A549 (cell line): Measurements from ENCODE around the gene VPS72. TPM values are rescaled to one million over a fixed set of nuclear protein-coding genes. Genes with fewer than 3 reads are reported as not detected.

Source experiments
- ATAC-seq, 2 experiments: fragments of 200-7000 bp in 1 of 2; fragments of >200 bp in 1 of 2; cut with Nextera tagmentation in 1 of 2; cut with Tn5 transposase in 1 of 2; 3 replicates each; pipeline versions ENCODE4 v1.8.0 to v1.9.1; 2018 to 2020; ENCODE audit warnings: mild to moderate bottlenecking in 1 of 2, moderate library complexity in 1 of 2
- CTCF ChIA-PET: fragments of 300-600 bp; sonication (Branson Sonifier 250); formaldehyde crosslinking; extraction: SDS; loops from one replicate; lab custom pipeline; 2021; ENCODE audit warnings: antibody characterized with exemption, inconsistent platforms; lab: Yijun Ruan, JAX
- POLR2A ChIA-PET: fragments of 350-600 bp; formaldehyde crosslinking; extraction: SDS; loops from one replicate; lab custom pipeline; 2021; ENCODE audit warnings: antibody characterized with exemption, inconsistent platforms; lab: Yijun Ruan, JAX
- DNase-seq, 2 experiments: peaks; one replicate each; pipeline versions ENCODE4 v3.0.0 to v3.0.0-alpha.2; 2011 to 2016; ENCODE audit warnings: low read depth in 1 of 2, low spot score in 1 of 2
- FAIRE-seq: peaks from 2 replicates; lab custom pipeline; 2011; peaks lifted over from hg19 to GRCh38; lab: Jason Lieb, UNC
- H3K27ac ChIP-seq, 2 experiments: fragments of >200 bp; sonication (Bioruptor Twin); formaldehyde crosslinking; 3 replicates each; pipeline ENCODE4 v1.5.1; 2016 to 2017
- H3K4me1 ChIP-seq: fragments of >200 bp; sonication (Bioruptor Twin); formaldehyde crosslinking; 3 replicates; pipeline ENCODE4 v1.6.1; 2016
- H3K4me2 ChIP-seq: fragments of >200 bp; sonication (Bioruptor Twin); formaldehyde crosslinking; 3 replicates; pipeline ENCODE4 v1.6.1; 2016
- H3K4me3 ChIP-seq: fragments of >200 bp; sonication (Bioruptor Twin); formaldehyde crosslinking; 3 replicates; pipeline ENCODE4 v1.5.1; 2016
- H3K9me3 ChIP-seq: fragments of >200 bp; sonication (Bioruptor Twin); formaldehyde crosslinking; 3 replicates; pipeline ENCODE4 v1.6.1; 2016
- CEBPB ChIP-seq, 2 experiments: fragments of >200 bp in 1 of 2; sonication (Bioruptor Twin) in 1 of 2; formaldehyde crosslinking in 1 of 2; IDR thresholded peaks; 2 replicates each; pipeline ENCODE4 v1.6.1; 2012 to 2016
- E2F6 ChIP-seq: IDR thresholded peaks from 2 replicates; pipeline ENCODE4 v1.6.1; 2012; ENCODE audit warnings: low read depth, borderline replicate concordance
- EHF ChIP-seq: fragments of 250-450 bp; sonication (Bioruptor Pico); IDR thresholded peaks from 2 replicates; pipeline ENCODE4 v1.5.0; 2020; ENCODE audit warnings: mild to moderate bottlenecking
- FOSB ChIP-seq: fragments of 250-450 bp; sonication (Bioruptor Pico); IDR thresholded peaks from 2 replicates; pipeline ENCODE4 v1.5.0; 2020; ENCODE audit warnings: mild to moderate bottlenecking, moderate library complexity
- HDAC2 ChIP-seq: fragments of 200-600 bp; sonication (generic); IDR thresholded peaks from 2 replicates; pipeline ENCODE4 v1.6.1; 2016
- HEYL ChIP-seq: fragments of 250-450 bp; sonication (Bioruptor Pico); IDR thresholded peaks from 2 replicates; pipeline ENCODE4 v1.8.0; 2021; ENCODE audit warnings: mild to moderate bottlenecking, moderate library complexity
- HOXA7 ChIP-seq: fragments of 250-450 bp; sonication (Bioruptor Pico); IDR thresholded peaks from 2 replicates; pipeline ENCODE4 v1.5.0; 2020; ENCODE audit warnings: mild to moderate bottlenecking, moderate library complexity
- HOXB13 ChIP-seq: fragments of 250-450 bp; sonication (Bioruptor Pico); IDR thresholded peaks from 2 replicates; pipeline ENCODE4 v1.5.0; 2020; ENCODE audit warnings: low read depth, mild to moderate bottlenecking, moderate library complexity
- JUN ChIP-seq, 2 experiments: fragments of >200 bp; sonication (Bioruptor Twin); formaldehyde crosslinking; IDR thresholded peaks; 2 replicates in 1 of 2; 3 replicates in 1 of 2; pipeline ENCODE4 v1.6.1; 2016 to 2017
- KDM5A ChIP-seq: fragments of 200-600 bp; sonication (generic); IDR thresholded peaks from 2 replicates; pipeline ENCODE4 v1.6.1; 2016; ENCODE audit warnings: antibody characterized with exemption, mild to moderate bottlenecking
- NFE2L2 ChIP-seq: fragments of 150-350 bp; conservative IDR thresholded peaks from 2 replicates; pipeline ENCODE4 v1.6.1; 2014; ENCODE audit warnings: low read length
- PHF8 ChIP-seq: fragments of 200-600 bp; sonication (generic); IDR thresholded peaks from 2 replicates; pipeline ENCODE4 v1.6.1; 2016; ENCODE audit warnings: low read depth, mild to moderate bottlenecking, antibody characterized with exemption, moderate library complexity, borderline replicate concordance
- POLR2AphosphoS2 ChIP-seq: conservative IDR thresholded peaks from 2 replicates; pipeline ENCODE4 v1.6.1; 2012; ENCODE audit warnings: low read length, improper control_type of control experiment, inconsistent platforms
- RAD21 ChIP-seq, 2 experiments: fragments of >200 bp in 1 of 2; sonication (Bioruptor Twin) in 1 of 2; formaldehyde crosslinking in 1 of 2; IDR thresholded peaks in 1 of 2; conservative IDR thresholded peaks in 1 of 2; 2 replicates in 1 of 2; 3 replicates in 1 of 2; pipeline ENCODE4 v1.6.1; 2012 to 2018; ENCODE audit warnings: inconsistent platforms in 1 of 2
- RCOR1 ChIP-seq: fragments of 150-350 bp; IDR thresholded peaks from 2 replicates; pipeline ENCODE4 v1.6.1; 2014; ENCODE audit warnings: antibody characterized with exemption, low read length, low read depth
- REST ChIP-seq: fragments of 200-600 bp; sonication (generic); IDR thresholded peaks from 2 replicates; pipeline ENCODE4 v1.6.1; 2016; ENCODE audit warnings: antibody characterized with exemption, mild to moderate bottlenecking, moderate library complexity
- TFCP2L1 ChIP-seq: fragments of 250-450 bp; sonication (Bioruptor Pico); IDR thresholded peaks from 2 replicates; pipeline ENCODE4 v1.5.0; 2021; ENCODE audit warnings: mild to moderate bottlenecking
- ZSCAN20 ChIP-seq: fragments of 250-450 bp; sonication (Bioruptor Pico); IDR thresholded peaks from 2 replicates; pipeline ENCODE4 v1.8.0; 2022; ENCODE audit warnings: mild to moderate bottlenecking, moderate library complexity
- WGBS: methylation state at CpG from one replicate; pipeline ENCODE4 v1.1.6; 2017; ENCODE audit errors: missing lambda C conversion rate; 5-methylcytosine and 5-hydroxymethylcytosine counted together
- polyA plus RNA-seq, 4 experiments: library from polyadenylated mRNA; depleted of rRNA in 3 of 4; stranded (reverse); fragments of >200 nt; fragmentation: RNase III in 1 of 4; extraction: RNeasy Plus Mini Kit Qiagen cat#74134 plus additional on column Dnase treatment in 1 of 4; gene quantifications; 2 replicates in 3 of 4; 3 replicates in 1 of 4; pipeline ENCODE4 v1.2.3, GENCODE V29; 2011 to 2017
- TF ChIP-seq, protein P1 (sequence below): fragments of >200 bp; sonication (Bioruptor Twin); formaldehyde crosslinking; IDR thresholded peaks from 3 replicates; pipeline ENCODE4 v1.6.1; 2016
- TF ChIP-seq, protein P2 (sequence below): fragments of 250-450 bp; sonication (Bioruptor Pico); IDR thresholded peaks from 2 replicates; pipeline ENCODE4 v1.5.0; 2021; ENCODE audit warnings: mild to moderate bottlenecking, moderate library complexity, borderline replicate concordance

VPS72 gene
- polyA plus RNA-seq, 2 of the 4 experiments (the other 2 are of a cell fraction) = 50.8 to 81.2 TPM

DNA sequence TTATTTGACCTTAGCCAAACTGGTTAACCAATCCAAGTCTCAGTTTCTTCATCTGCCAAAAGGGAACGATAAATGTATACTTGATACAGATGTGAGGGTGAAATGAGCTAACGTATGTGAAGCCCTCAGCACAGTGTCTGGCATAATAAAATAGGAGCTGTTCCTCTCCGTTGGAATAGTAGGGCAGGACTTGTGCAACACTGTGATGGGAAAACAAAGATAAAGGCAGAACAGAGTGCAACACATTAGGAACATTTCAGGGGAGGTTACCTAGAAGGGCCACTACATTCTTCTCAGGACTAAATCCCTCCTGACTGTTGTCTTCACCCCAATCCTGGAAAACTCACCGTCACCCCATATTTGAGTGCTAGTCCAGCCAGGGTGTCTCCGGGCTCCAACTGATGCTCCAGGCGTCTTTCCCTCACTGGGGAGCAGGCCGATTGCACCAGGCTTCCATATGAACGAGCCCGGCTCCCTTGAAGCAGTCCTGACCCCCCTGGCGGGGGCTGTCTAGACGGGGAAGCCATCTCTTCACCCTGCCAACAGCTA is 25.2 kb downstream of the VPS72 start:
- no peak for FAIRE-seq
- POLR2A ChIA-PET = interaction anchor here (2.1 kb wide), 1 partner anchor 25 kb away, joined by 12 read pairs; the partner anchor contains the start of gene VPS72

DNA sequence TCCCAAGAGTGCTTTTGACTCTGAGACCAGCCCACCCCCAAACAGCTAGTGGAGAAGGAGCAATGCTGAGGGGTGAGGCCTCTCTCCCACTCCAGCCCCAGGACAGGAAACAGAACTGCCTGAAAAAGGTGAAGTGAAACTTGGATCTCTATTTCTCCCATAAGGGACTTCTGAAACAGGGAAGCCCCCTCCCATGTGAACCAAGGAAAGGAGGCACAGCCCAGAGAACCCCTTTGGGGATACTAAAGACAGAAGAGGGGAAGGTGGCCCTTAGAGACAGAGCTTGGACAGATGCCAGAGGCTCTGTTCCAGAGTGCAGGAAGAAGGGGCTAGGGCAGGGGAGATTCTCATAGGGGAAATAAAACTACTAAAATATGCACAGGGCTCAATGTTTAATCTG is 30.6 kb downstream of the VPS72 start:
- ATAC-seq (no peak), DNase-seq (no peak), FAIRE-seq (no peak)
- Histone ChIP-seq H3K9me3 (no peaks in the 10 kb centered on the region), H3K4me2 (no peak overlapping the region), H3K4me3 (no peak overlapping the region), H3K27ac (no peak overlapping the region), H3K4me1 (no peaks in the 10 kb centered on the region; the same call in 2 of the 3 replicates)
- TF ChIP-seq HOXB13 (CRISPR knock-in tag) (no peak), FOSB (CRISPR knock-in tag) (no peak)
- ChIA-PET POLR2A (no interaction called here), CTCF (interaction anchor here (1.0 to 7.0 kb wide), 2 partner anchors 59 to 92 kb away, joined by 3 to 132 read pairs; no protein-coding TSS in a partner anchor)

More for the DNA sequence above, 25.2 kb downstream of the VPS72 start:
- TF ChIP-seq HOXB13 (CRISPR knock-in tag) = no peak
- TF ChIP-seq FOSB (CRISPR knock-in tag) = no peak
- TF ChIP-seq CEBPB (IDR thresholded peaks at IDR 0.05) = no peak
- TF ChIP-seq, protein P1, sequence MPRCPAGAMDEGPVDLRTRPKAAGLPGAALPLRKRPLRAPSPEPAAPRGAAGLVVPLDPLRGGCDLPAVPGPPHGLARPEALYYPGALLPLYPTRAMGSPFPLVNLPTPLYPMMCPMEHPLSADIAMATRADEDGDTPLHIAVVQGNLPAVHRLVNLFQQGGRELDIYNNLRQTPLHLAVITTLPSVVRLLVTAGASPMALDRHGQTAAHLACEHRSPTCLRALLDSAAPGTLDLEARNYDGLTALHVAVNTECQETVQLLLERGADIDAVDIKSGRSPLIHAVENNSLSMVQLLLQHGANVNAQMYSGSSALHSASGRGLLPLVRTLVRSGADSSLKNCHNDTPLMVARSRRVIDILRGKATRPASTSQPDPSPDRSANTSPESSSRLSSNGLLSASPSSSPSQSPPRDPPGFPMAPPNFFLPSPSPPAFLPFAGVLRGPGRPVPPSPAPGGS = no peak
- TF ChIP-seq PHF8 = no peak
- TF ChIP-seq RAD21 (conservative IDR thresholded peaks at IDR 0.05 in 1 of 2, IDR thresholded peaks at IDR 0.05 in 1 of 2) = no peak
- no peak for TF ChIP-seq HOXA7 (CRISPR knock-in tag)
- no peak for TF ChIP-seq HDAC2
- TF ChIP-seq HEYL (CRISPR knock-in tag) = no peak
- no peak for TF ChIP-seq RCOR1
- no peak for TF ChIP-seq NFE2L2
- TF ChIP-seq E2F6 = no peak
- DNase-seq (no peak), ATAC-seq (peak in 1 of 2 experiments; percentile 14; a peak in 1 of 6 replicates)
- peaks cover 14% of the 10 kb centered on the region; the same call in 2 of the 3 replicates for H3K4me1 ChIP-seq
- peak overlapping the region; percentile 86 to 91 for H3K27ac ChIP-seq
- peak overlapping the region; percentile 98 for H3K4me2 ChIP-seq
- 61% methylated on average over 11 of the region's 11 CpGs for WGBS
- CTCF ChIA-PET = interaction anchor here (0.5 to 3.1 kb wide), 5 partner anchors 8 to 270 kb away, joined by 3 to 10 read pairs (median 4); partner anchors contain the start of gene TNFAIP8L2
- no peaks in the 10 kb centered on the region for H3K9me3 ChIP-seq
- peak overlapping the region; percentile 75 for H3K4me3 ChIP-seq

DNA sequence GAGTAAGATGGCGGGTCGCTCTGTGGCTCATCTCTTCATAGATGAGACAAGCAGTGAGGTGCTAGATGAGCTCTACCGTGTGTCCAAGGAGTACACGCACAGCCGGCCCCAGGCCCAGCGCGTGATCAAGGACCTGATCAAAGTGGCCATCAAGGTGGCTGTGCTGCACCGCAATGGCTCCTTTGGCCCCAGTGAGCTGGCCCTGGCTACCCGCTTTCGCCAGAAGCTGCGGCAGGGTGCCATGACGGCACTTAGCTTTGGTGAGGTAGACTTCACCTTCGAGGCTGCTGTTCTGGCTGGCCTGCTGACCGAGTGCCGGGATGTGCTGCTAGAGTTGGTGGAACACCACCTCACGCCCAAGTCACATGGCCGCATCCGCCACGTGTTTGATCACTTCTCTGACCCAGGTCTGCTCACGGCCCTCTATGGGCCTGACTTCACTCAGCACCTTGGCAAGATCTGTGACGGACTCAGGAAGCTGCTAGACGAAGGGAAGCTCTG is 31.2 kb downstream of the VPS72 start:
- no peak overlapping the region for H3K4me3 ChIP-seq
- no peaks in the 10 kb centered on the region for H3K9me3 ChIP-seq
- no peak for DNase-seq
- POLR2A ChIA-PET = no interaction called here
- no peak overlapping the region for H3K27ac ChIP-seq
- no peak overlapping the region for H3K4me2 ChIP-seq
- TF ChIP-seq KDM5A (no peak), REST (no peak), POLR2AphosphoS2 (no peak), RCOR1 (no peak), FOSB (CRISPR knock-in tag) (no peak), TFCP2L1 (CRISPR knock-in tag) (no peak), EHF (CRISPR knock-in tag) (no peak), JUN (IDR thresholded peaks at IDR 0.05) (no peak), ZSCAN20 (CRISPR knock-in tag) (no peak), HEYL (CRISPR knock-in tag) (no peak)
- TF ChIP-seq, protein P2, sequence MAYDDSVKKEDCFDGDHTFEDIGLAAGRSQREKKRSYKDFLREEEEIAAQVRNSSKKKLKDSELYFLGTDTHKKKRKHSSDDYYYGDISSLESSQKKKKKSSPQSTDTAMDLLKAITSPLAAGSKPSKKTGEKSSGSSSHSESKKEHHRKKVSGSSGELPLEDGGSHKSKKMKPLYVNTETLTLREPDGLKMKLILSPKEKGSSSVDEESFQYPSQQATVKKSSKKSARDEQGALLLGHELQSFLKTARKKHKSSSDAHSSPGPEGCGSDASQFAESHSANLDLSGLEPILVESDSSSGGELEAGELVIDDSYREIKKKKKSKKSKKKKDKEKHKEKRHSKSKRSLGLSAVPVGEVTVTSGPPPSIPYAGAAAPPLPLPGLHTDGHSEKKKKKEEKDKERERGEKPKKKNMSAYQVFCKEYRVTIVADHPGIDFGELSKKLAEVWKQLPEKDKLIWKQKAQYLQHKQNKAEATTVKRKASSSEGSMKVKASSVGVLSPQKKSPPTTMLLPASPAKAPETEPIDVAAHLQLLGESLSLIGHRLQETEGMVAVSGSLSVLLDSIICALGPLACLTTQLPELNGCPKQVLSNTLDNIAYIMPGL (CRISPR knock-in tag) = no peak
- CTCF ChIA-PET = interaction anchor here (1.0 to 7.0 kb wide), 2 partner anchors 59 to 91 kb away, joined by 3 to 132 read pairs; no protein-coding TSS in a partner anchor
- 91% methylated on average over 21 of the region's 22 CpGs for WGBS
- no peak for FAIRE-seq
- H3K4me1 ChIP-seq = no peaks in the 10 kb centered on the region
- no peak for ATAC-seq
